GM12801 (cell line): ENCODE measurements around the gene TP63.

Source experiments
- CTCF ChIP-seq: IDR thresholded peaks from one replicate; pipeline ENCODE4 v1.5.1; 2011; ENCODE audit warnings: control low read depth; ENCODE audit not compliant: insufficient read length; ENCODE audit errors: extremely low read depth

Gene TP63

DNA sequence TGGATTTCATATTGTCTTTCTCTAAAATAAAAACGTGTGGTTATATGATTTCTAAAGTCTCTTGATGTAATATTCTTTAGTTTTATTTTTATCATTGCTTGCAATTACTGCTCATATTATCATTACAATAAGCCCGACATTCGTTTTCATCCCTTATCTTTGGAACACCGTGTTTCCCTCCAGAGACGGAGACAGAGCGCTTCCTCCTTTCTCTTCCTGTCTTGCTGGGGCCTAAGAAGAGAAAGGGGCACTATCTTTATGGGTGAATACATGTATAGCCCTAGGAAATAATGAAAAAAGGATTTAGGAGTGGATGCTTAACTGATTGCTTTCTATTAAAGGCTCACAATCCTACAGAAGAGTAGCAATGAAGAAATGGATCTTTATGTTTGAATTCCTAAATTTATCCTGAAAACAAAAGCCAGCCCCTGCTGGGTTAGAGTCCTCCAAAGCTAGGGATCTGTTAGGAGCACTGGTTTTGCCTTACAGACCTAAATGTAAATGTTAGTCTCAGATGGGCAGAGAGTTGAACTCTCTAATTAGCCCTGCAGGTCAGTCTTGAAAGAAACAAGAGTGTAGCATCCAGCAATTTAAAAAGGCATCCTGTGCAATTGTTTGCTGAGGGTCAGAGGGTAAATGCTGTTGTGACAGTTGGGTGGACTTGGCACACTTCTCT lies 145.1 kb downstream of the TP63 start:
- TF ChIP-seq CTCF, result no peak

DNA sequence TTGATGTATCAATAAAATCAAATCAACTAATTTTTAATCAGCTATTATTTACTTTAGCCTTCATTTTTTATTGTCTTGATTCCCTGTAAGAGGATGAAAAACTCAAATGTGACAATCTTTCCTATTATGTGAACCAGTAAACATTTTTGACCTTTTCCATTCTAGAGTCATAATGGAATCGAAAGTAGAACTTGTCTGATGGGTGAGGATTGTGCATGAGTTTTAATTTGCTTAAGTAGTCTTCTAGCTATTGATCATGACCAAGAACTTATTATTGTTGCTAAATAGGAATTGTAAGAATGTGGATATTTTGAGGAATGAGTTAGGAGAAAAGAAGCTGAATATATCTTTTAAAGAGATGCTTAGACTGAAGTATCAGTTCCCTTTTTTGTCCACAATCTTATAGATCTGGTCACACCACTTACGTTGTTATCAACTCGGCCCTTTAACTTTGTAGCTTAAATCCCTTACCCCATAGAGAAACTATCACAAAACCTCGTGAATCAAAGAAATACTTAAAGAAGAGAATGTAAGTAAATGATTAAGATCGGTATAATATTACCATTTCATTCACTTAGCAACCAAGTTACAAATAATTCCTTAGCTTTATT lies 147.3 kb downstream of the TP63 start:
- no peak for TF ChIP-seq CTCF

DNA sequence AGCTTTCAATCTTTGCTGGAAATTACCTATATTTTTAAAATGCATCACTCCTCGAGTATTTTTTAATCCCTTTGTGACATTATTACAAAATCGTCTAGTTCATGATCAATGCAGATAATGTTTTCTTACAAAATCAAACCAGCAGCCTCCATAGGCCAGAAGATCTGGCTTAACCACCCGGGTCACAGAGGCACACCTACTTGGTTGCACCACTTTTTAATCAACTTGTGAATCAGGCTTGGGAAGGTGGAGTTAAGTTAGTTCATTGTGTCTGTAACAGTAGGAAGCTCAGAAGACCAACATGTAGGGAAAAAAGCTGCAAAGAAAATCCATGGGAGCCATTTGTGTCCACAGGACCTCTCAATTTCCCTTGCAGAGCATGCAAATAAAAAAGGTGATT lies 148.0 kb downstream of the TP63 start:
- no peak for TF ChIP-seq CTCF

- TF ChIP-seq CTCF, result no peak
These were observed 149.5 kb downstream of the TP63 start for GRCh38 chr3:189780546-189781270.

- TF ChIP-seq CTCF, result no peak
These were observed 150.2 kb downstream of the TP63 start for GRCh38 chr3:189781415-189781814.

DNA sequence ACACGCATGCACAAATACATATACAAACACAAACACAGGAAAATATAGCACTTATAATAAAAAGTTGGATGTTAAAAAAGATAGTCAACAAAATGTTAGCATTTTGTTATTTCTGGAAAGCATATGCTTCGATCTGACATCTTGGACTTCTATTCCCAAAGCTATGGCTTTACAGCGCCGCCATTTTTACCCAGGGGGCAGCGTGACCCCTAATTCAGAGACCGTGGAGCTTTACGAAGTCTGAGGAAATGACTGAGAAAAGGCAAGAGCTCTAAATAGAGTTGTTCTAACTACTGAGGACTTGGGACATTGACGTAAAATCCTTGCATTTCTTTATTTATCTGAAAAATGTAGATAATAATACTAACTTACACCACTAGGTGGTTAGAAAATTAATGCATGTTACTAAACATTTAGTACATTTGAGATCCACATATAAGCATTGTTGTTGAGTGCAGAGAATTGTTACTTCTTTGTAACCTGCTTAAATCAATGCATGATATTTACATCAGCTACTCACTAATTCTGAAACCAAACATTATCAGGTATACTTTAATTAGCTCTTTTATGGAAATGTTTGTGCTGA lies 155.4 kb downstream of the TP63 start:
- no peak for TF ChIP-seq CTCF

- no peak for TF ChIP-seq CTCF
These were observed 156.0 kb downstream of the TP63 start for GRCh38 chr3:189787191-189787590.
